GM19468 (cell line): ENCODE measurements around the gene BEAN1.
"Not testable (repeated sequence)": the region's sequence is repeated elsewhere in the genome, so short reads cannot be mapped to it uniquely, and the experiment has no call there.

Source experiments
- ATAC-seq: cut with Tn5 transposase; IDR thresholded peaks from one replicate; pipeline ENCODE4 v1.9.1; 2021; ENCODE audit warnings: mild to moderate bottlenecking, moderate library complexity, moderate number of reproducible peaks; ENCODE audit not compliant: unreplicated experiment; ENCODE audit errors: extremely low read depth

The BEAN1 gene

GRCh38 chr16:66481081-66481942, 54.2 kb downstream of the BEAN1 start:
- no peak for ATAC-seq

DNA sequence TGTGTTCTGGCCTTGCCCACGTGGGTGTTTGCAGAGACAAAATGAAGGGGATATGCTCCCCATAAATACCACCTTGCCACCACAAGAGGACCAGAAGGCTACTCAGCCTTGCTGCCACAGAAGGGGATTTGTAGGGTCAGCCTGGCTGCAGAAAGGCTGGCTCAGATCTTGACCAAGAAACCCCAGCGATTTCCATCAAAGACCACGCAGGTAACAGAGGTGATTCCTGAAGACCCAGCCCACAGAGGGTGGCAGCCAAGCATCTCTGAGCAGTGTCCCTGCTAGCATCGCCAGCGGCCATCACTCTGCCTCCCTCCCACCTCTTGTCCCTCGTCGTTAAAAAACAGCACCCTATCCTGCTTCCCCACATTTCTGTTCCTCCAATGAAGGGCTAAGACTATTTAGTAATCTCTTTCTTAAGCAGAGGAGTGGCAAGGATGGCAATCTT, 54.9 kb downstream of the BEAN1 start:
- no peak for ATAC-seq

- ATAC-seq = no peak
These were observed 56.8 kb downstream of the BEAN1 start for GRCh38 chr16:66483689-66484452.

DNA sequence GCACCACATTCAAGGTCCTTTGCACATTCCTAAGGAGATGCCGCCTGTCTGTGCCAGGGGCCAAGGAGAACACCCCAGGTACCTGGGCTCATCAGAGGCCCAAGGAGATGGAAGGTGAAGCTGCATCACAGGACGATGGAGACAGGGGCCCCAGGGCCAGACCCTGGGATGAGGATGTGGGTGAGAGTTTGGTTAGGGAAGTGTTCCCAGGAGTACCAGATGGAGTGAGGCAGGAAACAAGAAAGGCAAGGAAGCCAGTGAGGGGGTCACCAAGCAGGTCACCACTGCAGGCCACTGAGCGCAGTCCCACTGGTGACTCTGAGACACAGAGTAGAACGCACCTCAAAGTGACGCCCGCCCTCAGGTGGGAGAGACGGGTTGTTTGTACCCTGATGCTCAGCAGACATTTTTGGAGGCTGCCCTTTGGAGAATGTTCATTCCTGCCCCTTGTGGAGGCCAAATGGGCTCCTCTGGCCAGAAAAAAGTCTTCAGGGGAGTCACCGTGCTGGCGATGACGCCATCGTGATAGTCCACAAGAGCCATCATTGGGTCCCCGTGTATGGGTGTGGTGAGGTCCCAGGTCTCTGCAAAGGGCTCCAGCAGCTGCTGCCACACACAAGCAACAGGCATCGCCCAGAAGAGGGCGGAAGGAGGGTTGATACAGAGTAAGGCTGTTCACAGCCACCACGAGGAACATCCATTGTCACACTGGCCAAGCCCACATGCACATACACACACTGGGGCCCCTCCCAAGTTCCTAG, 57.5 kb downstream of the BEAN1 start:
- ATAC-seq = no peak

GRCh38 chr16:66485376-66485775, 58.3 kb downstream of the BEAN1 start:
- ATAC-seq = no peak

GRCh38 chr16:66486199-66486772, 59.2 kb downstream of the BEAN1 start:
- ATAC-seq = no peak

- no peak for ATAC-seq
These were observed 59.9 kb downstream of the BEAN1 start for GRCh38 chr16:66486773-66487579.

DNA sequence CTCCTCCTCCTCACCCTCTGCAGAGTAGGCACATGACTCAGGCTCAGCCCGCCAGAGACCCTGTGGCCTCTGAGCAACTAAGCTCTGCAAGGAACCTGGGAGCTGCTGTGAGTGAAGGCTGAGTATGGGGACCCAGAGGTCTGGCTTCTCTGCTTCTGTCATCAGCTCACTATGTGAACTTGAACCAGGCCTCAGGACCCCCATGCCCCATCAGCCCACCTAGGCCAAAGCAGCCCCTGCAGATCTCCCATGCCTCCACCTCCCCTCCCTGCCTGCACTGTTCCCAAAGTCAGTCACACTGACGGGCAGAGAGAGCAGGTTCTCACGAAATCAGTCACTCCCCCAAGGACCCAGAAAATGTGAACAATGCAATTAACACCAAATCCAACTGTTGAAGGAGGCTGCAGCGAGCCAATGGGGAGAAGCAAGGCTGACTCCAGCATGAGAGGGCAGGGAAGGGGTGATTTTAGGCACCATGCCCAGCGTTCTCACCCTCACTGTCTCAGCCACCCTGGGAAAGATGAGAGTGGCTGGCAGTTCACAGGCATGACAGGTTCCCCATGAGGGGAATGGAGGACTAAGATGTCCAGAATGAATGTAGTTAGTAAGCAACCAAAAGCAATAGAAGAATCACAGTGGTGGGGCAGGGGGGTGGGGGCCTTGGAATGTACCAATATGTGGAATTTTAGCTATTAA, 60.6 kb downstream of the BEAN1 start:
- ATAC-seq = no peak

- no peak for ATAC-seq
These were observed 61.4 kb downstream of the BEAN1 start for GRCh38 chr16:66488505-66488904.

GRCh38 chr16:66489385-66489784, 62.3 kb downstream of the BEAN1 start:
- ATAC-seq = no peak

DNA sequence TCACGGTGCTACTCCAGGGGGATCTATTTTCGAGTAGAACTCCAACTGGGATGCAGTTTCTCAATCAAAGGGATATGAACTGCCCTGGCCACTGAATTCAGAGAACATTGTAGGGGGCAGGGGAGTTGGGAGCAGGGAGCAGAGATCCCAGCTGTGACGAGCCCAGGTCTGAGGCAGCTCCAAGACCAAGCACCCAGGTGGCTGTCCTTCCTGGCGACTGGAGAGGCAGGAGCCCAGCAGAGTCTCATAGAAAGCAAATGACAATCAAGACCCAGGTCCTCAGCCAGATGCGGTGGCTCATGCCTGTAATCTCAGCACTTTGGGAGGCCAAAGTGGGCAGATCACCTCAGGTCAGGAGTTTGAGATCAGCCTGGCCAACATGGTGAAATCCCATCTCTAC, 62.7 kb downstream of the BEAN1 start:
- no peak for ATAC-seq

GRCh38 chr16:66490774-66491715, 64.0 kb downstream of the BEAN1 start:
- no peak for ATAC-seq

DNA sequence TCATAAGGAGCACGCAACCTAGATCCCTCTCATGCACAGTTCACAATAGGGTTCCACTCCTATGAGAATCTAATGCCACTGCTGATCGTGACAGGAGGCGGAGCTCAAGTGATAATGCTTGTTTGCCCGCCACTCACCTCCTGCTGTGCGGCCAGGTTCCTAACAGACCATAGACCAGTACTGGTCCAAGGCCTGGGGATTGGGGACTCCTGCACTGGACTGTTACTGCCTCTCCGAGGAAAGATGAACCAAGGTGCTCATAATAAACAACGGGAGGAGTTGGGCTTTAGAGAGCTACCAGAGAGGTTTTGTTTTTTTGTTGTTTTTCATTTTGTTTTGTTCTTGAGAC, 64.6 kb downstream of the BEAN1 start:
- ATAC-seq = no peak

DNA sequence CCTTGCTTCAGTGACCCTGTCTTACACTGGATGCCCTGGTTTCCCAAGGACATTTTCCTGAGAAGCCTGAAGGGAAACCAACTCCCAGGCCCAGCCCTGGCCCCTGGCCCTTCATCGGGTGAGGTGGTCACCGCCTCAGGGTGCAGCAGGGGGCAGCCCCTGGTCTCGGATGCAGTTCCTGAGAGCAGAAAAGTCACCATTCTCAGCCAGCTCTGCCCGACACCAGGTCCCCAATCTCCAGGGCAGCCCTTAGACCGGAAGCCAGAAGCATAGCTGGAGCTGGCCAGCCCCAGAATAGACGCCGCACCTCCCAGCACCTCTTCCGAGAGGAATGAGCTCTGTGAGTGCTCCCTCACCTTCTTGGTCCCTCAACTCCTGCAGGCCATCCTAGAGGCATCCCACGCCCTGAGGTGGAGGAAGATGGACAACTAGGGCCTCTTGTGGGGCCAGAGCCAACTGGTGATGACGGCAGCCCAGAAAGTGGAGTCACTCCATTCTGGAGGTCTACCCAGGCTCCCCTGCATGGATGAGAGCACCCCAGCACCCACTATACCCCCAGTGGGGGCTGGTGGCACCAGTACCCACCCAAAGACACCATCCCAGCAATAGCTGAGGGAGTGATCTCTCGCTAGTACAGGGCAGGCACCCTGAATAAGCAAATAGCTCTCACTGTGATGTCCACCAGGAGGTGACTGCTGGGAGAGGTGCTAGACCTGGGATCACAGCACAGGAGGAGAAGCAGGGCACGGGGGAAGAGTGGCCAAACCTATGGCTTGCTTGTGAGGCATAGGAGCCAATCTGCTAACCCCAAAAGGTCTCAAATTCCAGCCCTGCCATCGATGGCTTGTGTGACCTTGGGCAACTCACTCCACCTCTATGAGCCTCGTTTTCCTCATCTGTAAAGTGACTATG, 66.7 kb downstream of the BEAN1 start:
- no peak for ATAC-seq

DNA sequence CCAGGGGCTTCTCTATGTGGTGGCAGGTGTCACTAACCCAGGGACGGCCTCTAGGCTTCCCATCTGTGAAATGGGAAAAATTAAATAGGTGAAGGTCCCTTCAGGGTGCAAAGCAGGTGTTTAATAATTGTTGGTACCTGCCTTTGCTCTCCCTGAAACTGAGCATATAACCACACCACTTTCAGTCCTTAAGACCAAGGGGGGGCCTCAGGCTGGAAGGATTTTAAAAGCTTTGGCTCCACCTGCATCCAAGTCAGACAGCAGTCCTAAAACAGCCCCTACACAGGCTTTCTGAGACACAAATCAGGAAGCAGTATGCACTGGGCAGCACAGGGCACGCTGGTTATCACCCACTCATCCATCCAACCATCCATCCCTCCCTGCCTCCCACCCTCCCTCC, 67.8 kb downstream of the BEAN1 start:
- no peak for ATAC-seq

- no peak for ATAC-seq
These were observed 68.3 kb downstream of the BEAN1 start for GRCh38 chr16:66495440-66495839.

DNA sequence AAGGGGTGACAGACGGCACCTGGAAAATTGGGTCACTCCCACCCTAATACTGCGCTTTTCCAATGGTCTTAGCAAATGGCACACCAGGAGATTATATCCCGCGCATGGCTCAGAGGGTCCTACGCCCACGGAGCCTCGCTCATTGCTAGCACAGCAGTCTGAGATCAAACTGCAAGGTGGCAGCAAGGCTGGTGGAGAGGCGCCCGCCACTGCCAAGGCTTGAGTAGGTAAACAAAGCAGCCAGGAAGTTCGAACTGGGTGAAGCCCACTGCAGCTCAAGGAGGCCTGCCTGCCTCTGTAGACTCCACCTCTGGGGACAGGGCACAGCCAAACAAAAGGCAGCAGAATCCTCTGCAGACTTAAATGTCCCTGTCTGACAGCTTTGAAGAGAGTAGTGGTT, 69.1 kb downstream of the BEAN1 start:
- not testable (repeated sequence) for ATAC-seq
